Measurements from ENCODE around the gene CA6. TPM values are rescaled to one million over a fixed set of nuclear protein-coding genes. Genes with fewer than 3 reads are reported as not detected.

Gene CA6
- polyA plus RNA-seq, 2 of the 4 experiments (the other 2 are of a cell fraction): not detected

DNA sequence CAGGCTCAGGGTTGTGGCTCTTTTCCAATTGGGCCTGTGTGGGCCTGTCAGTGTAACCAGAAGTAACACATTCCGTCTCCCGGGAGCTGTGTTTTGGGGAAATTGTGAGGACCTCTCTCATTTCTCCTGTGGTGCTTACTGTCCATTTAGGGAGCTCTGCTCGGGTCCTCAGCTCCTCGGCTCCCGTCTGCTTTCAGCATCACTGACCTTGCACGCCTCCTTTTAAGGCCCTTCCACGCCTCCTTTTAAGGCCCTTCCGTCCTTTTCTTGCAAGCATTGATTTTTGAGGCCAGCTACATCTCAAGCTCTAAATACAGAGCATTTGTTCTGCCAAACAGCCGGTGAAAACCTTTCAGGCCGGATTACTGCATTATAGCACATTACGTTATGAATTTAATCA, 9.7 kb downstream of the CA6 start:
- H3K27ac ChIP-seq: no peak overlapping the region
- DNase-seq (ENCODE audit: low read depth in 1 of 2, low spot score in 1 of 2): no peak
- ChIA-PET CTCF (interaction anchor here (1.2 to 4.2 kb wide), 2 partner anchors 12 to 50 kb away, joined by 3 to 18 read pairs; no protein-coding TSS in a partner anchor), POLR2A (no interaction called here)
- no peak overlapping the region for H3K4me2 ChIP-seq
- 86% methylated on average over 11 of the region's 11 CpGs for WGBS (ENCODE audit: missing lambda C conversion rate)
- FAIRE-seq: no peak
- H3K4me1 ChIP-seq: no peaks in the 10 kb centered on the region
- no peak for TF ChIP-seq ATOH8 (CRISPR knock-in tag; IDR thresholded peaks at IDR 0.05; ENCODE audit: low read depth)
- no peak for TF ChIP-seq PBX3 (IDR thresholded peaks at IDR 0.05)
- no peak for TF ChIP-seq SMC3 (IDR thresholded peaks at IDR 0.05)
- TF ChIP-seq RARB (CRISPR knock-in tag; IDR thresholded peaks at IDR 0.05): no peak
- no peak for TF ChIP-seq NPAS2 (CRISPR knock-in tag; IDR thresholded peaks at IDR 0.05; ENCODE audit: borderline replicate concordance)
- no peak for TF ChIP-seq HDAC2 (IDR thresholded peaks at IDR 0.05)
- no peak for TF ChIP-seq HMGXB4 (CRISPR knock-in tag; IDR thresholded peaks at IDR 0.05; ENCODE audit: borderline replicate concordance)
- no peak for ATAC-seq
- no peaks in the 10 kb centered on the region for H3K9me3 ChIP-seq
- H3K4me3 ChIP-seq: no peak overlapping the region

- DNase-seq (ENCODE audit: low read depth in 1 of 2, low spot score in 1 of 2) (no peak), FAIRE-seq (no peak), ATAC-seq (no peak)
- Histone ChIP-seq H3K4me2 (no peak overlapping the region), H3K9me3 (no peaks in the 10 kb centered on the region), H3K4me3 (no peak overlapping the region), H3K27ac (no peak overlapping the region), H3K4me1 (no peaks in the 10 kb centered on the region)
- POLR2A ChIA-PET: no interaction called here
- 80% methylated on average over 17 of the region's 17 CpGs for WGBS (ENCODE audit: missing lambda C conversion rate)
- CTCF ChIA-PET: interaction anchor here (1.2 to 4.2 kb wide), 2 partner anchors 11 to 49 kb away, joined by 3 to 18 read pairs; no protein-coding TSS in a partner anchor
- TF ChIP-seq NR3C1 (IDR thresholded peaks at IDR 0.05) (no peak), ZSCAN20 (CRISPR knock-in tag; IDR thresholded peaks at IDR 0.05) (no peak), HMGXB4 (CRISPR knock-in tag; IDR thresholded peaks at IDR 0.05; ENCODE audit: borderline replicate concordance) (no peak), ESRRA (IDR thresholded peaks at IDR 0.05; ENCODE audit: borderline replicate concordance, low read length) (no peak), SMC3 (IDR thresholded peaks at IDR 0.05) (no peak), NFE2L2 (conservative IDR thresholded peaks at IDR 0.05; ENCODE audit: low read length) (no peak), HOXB5 (CRISPR knock-in tag; IDR thresholded peaks at IDR 0.05) (no peak), HOXB13 (CRISPR knock-in tag; IDR thresholded peaks at IDR 0.05; ENCODE audit: low read depth) (no peak), EHMT2 (IDR thresholded peaks at IDR 0.05; ENCODE audit: low read depth) (no peak), JUNB (IDR thresholded peaks at IDR 0.05) (no peak), CHD4 (IDR thresholded peaks at IDR 0.05; ENCODE audit: borderline replicate concordance) (no peak), ZFP36 (IDR thresholded peaks at IDR 0.05; ENCODE audit: borderline replicate concordance, partially characterized antibody) (no peak)
- TF ChIP-seq, protein P1, sequence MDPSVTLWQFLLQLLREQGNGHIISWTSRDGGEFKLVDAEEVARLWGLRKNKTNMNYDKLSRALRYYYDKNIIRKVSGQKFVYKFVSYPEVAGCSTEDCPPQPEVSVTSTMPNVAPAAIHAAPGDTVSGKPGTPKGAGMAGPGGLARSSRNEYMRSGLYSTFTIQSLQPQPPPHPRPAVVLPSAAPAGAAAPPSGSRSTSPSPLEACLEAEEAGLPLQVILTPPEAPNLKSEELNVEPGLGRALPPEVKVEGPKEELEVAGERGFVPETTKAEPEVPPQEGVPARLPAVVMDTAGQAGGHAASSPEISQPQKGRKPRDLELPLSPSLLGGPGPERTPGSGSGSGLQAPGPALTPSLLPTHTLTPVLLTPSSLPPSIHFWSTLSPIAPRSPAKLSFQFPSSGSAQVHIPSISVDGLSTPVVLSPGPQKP (IDR thresholded peaks at IDR 0.05; ENCODE audit: low read depth, low read length): no peak
- TF ChIP-seq, protein P2, sequence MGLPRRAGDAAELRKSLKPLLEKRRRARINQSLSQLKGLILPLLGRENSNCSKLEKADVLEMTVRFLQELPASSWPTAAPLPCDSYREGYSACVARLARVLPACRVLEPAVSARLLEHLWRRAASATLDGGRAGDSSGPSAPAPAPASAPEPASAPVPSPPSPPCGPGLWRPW (IDR thresholded peaks at IDR 0.05): no peak
- TF ChIP-seq, protein P3, sequence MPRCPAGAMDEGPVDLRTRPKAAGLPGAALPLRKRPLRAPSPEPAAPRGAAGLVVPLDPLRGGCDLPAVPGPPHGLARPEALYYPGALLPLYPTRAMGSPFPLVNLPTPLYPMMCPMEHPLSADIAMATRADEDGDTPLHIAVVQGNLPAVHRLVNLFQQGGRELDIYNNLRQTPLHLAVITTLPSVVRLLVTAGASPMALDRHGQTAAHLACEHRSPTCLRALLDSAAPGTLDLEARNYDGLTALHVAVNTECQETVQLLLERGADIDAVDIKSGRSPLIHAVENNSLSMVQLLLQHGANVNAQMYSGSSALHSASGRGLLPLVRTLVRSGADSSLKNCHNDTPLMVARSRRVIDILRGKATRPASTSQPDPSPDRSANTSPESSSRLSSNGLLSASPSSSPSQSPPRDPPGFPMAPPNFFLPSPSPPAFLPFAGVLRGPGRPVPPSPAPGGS (IDR thresholded peaks at IDR 0.05): no peak
Measured at GRCh38 chr1:8956461-8957349, 11.0 kb downstream of the CA6 start.

All from A549 (cell line).